Suprapubic skin (tissue), 4 donors: ENCODE data around the gene MAML2.

Source experiments
- POLR2A ChIP-seq, 2 donors: fragments of 450-650 bp; IDR thresholded peaks; one replicate each; pipeline ENCODE4 v1.6.1; 2017; ENCODE audit warnings: antibody characterized with exemption in 2 of 2, mild to moderate bottlenecking in 2 of 2, moderate library complexity in 2 of 2
- POLR2AphosphoS5 ChIP-seq, 3 donors: sonication (generic); formaldehyde crosslinking; IDR thresholded peaks; one replicate each; pipeline ENCODE4 v1.6.1; 2017; ENCODE audit warnings: antibody characterized with exemption in 3 of 3
- TF ChIP-seq, protein P1 (sequence below), 2 donors: fragments of 200-600 bp in 1 of 2; fragments of 450-650 bp in 1 of 2; sonication (generic) in 1 of 2; IDR thresholded peaks; one replicate each; pipeline ENCODE4 v1.5.1; 2016 to 2019; ENCODE audit warnings: antibody characterized with exemption in 2 of 2, mild to moderate bottlenecking in 1 of 2, moderate library complexity in 1 of 2

DNA sequence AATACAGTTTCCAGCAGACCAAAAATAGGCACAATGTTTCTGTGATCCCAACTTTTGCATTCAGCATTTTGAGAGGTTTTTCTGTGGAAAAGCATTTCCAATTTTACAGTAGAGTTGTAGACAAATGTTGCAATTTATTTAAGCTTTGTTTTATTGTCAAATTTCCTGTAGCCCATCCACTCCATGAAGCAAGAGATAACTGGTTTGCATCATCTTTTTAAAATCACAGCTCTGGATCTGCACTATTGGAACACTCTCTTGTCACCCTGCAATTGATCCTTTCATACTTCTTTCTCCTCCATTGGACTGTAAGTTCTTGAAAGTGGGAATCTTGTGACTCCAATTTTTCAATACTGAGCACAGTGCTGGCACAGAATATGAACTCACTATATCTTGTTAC, 86.0 kb downstream of the MAML2 start:
- TF ChIP-seq POLR2A (IDR thresholded peaks at IDR 0.05) (no peak), POLR2AphosphoS5 (IDR thresholded peaks at IDR 0.05) (no peak)
- TF ChIP-seq, protein P1, sequence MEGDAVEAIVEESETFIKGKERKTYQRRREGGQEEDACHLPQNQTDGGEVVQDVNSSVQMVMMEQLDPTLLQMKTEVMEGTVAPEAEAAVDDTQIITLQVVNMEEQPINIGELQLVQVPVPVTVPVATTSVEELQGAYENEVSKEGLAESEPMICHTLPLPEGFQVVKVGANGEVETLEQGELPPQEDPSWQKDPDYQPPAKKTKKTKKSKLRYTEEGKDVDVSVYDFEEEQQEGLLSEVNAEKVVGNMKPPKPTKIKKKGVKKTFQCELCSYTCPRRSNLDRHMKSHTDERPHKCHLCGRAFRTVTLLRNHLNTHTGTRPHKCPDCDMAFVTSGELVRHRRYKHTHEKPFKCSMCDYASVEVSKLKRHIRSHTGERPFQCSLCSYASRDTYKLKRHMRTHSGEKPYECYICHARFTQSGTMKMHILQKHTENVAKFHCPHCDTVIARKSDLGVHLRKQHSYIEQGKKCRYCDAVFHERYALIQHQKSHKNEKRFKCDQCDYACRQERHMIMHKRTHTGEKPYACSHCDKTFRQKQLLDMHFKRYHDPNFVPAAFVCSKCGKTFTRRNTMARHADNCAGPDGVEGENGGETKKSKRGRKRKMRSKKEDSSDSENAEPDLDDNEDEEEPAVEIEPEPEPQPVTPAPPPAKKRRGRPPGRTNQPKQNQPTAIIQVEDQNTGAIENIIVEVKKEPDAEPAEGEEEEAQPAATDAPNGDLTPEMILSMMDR (IDR thresholded peaks at IDR 0.05), result no peak
